Right atrium auricular region (tissue), 2 donors: ENCODE data around the gene HS6ST2. TPM values are rescaled to one million over a fixed set of nuclear protein-coding genes. Genes with fewer than 3 reads are reported as not detected.

Experiments used
- DNase-seq: peaks from one replicate; pipeline ENCODE4 v3.0.0-alpha.2; 2019; ENCODE audit warnings: low spot score
- H3K27ac ChIP-seq, 2 donors: fragments of 200-600 bp; sonication (generic); 1 replicate in 1 of 2; 2 replicates in 1 of 2; pipeline ENCODE4 v1.5.1; 2016 to 2019
- H3K27me3 ChIP-seq, 2 donors: fragments of 200-600 bp; sonication (generic); one replicate each; pipeline versions ENCODE4 v1.5.1 to v1.6.0; 2017 to 2019
- H3K36me3 ChIP-seq: fragments of 200-600 bp; sonication (generic); one replicate; pipeline ENCODE4 v1.5.1; 2016
- H3K4me1 ChIP-seq, 2 donors: fragments of 200-600 bp; sonication (generic); one replicate each; pipeline versions ENCODE4 v1.5.1 to v1.6.0; 2017 to 2019
- H3K4me3 ChIP-seq, 2 donors: fragments of 200-600 bp; sonication (generic); 1 replicate in 1 of 2; 2 replicates in 1 of 2; pipeline ENCODE4 v1.5.1; 2017 to 2019; ENCODE audit warnings: mild to moderate bottlenecking in 1 of 2, moderate library complexity in 1 of 2
- H3K9me3 ChIP-seq, 2 donors: fragments of 200-600 bp; sonication (generic); one replicate each; pipeline ENCODE4 v1.5.1; 2019
- total RNA-seq, 2 donors: library from RNA; depleted of rRNA; stranded (reverse); fragments of >200 nt; gene quantifications; one replicate each; pipeline ENCODE4 v1.1.0, GENCODE V29; 2016
- TF ChIP-seq, protein P1 (sequence below), 2 donors: fragments of 200-600 bp; sonication (generic); IDR thresholded peaks; one replicate each; pipeline ENCODE4 v1.5.1; 2019; ENCODE audit warnings: antibody characterized with exemption in 2 of 2

Gene HS6ST2
- total RNA-seq, 2 donors from 2014 or later, result 0.26 to 0.39 TPM

- Histone ChIP-seq H3K4me3 (no peak overlapping the region), H3K9me3 (no peaks in the 10 kb centered on the region), H3K27ac (no peak overlapping the region), H3K36me3 (no peaks in the 10 kb centered on the region), H3K4me1 (no peaks in the 10 kb centered on the region), H3K27me3 (no peaks in the 10 kb centered on the region)
- TF ChIP-seq, protein P1, sequence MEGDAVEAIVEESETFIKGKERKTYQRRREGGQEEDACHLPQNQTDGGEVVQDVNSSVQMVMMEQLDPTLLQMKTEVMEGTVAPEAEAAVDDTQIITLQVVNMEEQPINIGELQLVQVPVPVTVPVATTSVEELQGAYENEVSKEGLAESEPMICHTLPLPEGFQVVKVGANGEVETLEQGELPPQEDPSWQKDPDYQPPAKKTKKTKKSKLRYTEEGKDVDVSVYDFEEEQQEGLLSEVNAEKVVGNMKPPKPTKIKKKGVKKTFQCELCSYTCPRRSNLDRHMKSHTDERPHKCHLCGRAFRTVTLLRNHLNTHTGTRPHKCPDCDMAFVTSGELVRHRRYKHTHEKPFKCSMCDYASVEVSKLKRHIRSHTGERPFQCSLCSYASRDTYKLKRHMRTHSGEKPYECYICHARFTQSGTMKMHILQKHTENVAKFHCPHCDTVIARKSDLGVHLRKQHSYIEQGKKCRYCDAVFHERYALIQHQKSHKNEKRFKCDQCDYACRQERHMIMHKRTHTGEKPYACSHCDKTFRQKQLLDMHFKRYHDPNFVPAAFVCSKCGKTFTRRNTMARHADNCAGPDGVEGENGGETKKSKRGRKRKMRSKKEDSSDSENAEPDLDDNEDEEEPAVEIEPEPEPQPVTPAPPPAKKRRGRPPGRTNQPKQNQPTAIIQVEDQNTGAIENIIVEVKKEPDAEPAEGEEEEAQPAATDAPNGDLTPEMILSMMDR (IDR thresholded peaks at IDR 0.05), result no peak
- DNase-seq, result no peak
Measured at GRCh38 chrX:132786217-132786616, 172.2 kb downstream of the HS6ST2 start.

GRCh38 chrX:132778917-132779316, 179.5 kb downstream of the HS6ST2 start:
- no peak for DNase-seq
- TF ChIP-seq, protein P1 (IDR thresholded peaks at IDR 0.05), result no peak
- H3K27me3 ChIP-seq, result no peaks in the 10 kb centered on the region
- no peak overlapping the region for H3K27ac ChIP-seq
- H3K4me1 ChIP-seq, result no peaks in the 10 kb centered on the region
- no peaks in the 10 kb centered on the region for H3K9me3 ChIP-seq
- no peak overlapping the region for H3K4me3 ChIP-seq
- H3K36me3 ChIP-seq, result no peaks in the 10 kb centered on the region

- Histone ChIP-seq H3K27ac (no peak overlapping the region), H3K36me3 (no peaks in the 10 kb centered on the region), H3K4me3 (no peak overlapping the region), H3K4me1 (no peaks in the 10 kb centered on the region), H3K27me3 (no peaks in the 10 kb centered on the region), H3K9me3 (no peaks in the 10 kb centered on the region)
- TF ChIP-seq, protein P1 (IDR thresholded peaks at IDR 0.05), result no peak
- DNase-seq, result no peak
Measured at GRCh38 chrX:132776486-132777210, 181.8 kb downstream of the HS6ST2 start.

DNA sequence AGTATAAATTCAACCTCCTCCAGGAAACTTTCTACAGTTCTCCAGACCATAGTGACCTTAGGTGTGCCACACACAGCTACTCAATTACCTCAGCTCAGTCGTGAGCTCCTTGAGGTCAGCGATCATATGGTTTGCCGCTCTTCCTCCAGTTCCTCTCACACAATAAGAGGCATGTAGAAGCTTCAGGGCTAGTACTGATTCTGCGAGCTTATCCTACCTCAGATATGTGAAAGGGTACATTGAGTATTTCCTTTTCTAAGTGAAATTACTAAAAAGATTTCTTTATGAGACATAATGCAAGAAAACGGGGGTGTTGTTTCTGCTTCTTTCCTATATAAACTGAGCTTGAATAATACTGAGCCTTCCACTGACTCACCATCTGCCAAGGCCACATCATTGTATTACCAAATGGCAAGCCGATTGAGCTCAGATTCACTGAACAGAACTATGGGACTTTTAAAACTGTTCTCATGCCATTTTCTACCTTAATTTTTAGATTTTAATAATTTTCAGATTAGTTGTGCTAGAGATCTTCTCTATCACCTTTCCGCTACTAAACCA, 183.1 kb downstream of the HS6ST2 start:
- H3K27ac ChIP-seq, result no peak overlapping the region
- H3K27me3 ChIP-seq, result no peaks in the 10 kb centered on the region
- H3K9me3 ChIP-seq, result no peaks in the 10 kb centered on the region
- TF ChIP-seq, protein P1 (IDR thresholded peaks at IDR 0.05), result no peak
- no peak for DNase-seq
- no peaks in the 10 kb centered on the region for H3K36me3 ChIP-seq
- no peak overlapping the region for H3K4me3 ChIP-seq
- no peaks in the 10 kb centered on the region for H3K4me1 ChIP-seq

DNA sequence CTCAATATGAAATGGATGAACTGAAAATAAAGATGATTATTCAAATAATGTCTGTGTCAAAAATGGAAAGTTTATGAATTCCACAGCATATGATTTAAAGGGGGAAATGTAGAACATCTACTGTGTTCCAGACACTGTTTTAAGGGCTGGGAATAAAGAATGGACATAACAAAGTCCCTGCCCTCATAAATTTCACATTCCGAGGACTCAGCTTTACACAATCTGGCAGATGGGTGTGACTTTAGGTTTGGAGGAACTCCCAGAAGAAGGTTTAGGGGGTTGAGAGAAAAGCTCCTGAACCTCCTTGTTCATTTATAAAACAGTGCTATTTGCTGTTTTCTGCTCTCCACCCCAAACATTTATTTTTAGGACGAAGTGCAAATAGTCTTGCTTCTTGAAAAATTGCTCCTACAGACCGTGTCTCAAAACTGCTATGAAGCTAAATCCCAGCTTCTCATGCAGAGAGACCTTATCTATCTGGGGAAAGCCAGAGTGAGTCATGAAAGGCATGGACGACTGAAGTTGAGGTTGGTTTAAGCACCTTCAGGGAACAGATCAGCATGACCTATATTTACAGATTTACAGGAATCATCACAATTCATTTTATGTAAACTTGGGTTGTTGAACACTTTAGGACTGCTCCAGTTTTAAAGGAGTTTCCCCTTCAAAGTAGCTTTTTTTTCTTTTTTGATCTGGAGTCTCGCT, 184.3 kb downstream of the HS6ST2 start:
- H3K4me3 ChIP-seq, result no peak overlapping the region
- H3K27me3 ChIP-seq, result no peaks in the 10 kb centered on the region
- no peak for DNase-seq

More for the DNA sequence above, 184.3 kb downstream of the HS6ST2 start:
- H3K9me3 ChIP-seq, result no peaks in the 10 kb centered on the region
- H3K36me3 ChIP-seq, result no peaks in the 10 kb centered on the region
- H3K27ac ChIP-seq, result no peak overlapping the region
- no peaks in the 10 kb centered on the region for H3K4me1 ChIP-seq
- TF ChIP-seq, protein P1 (IDR thresholded peaks at IDR 0.05), result no peak
